Body of pancreas (tissue), 4 donors: ENCODE measurements around the gene IL37. TPM values are rescaled to one million over a fixed set of nuclear protein-coding genes. Genes with fewer than 3 reads are reported as not detected.

Experiments used
- ATAC-seq: fragments of 150-250 bp; one replicate; pipeline ENCODE4 v1.9.1; 2016
- DNase-seq, 4 donors: peaks; one replicate each; pipeline ENCODE4 v3.0.0-alpha.2; 2019
- H3K27ac ChIP-seq, 4 donors: fragments of 200-600 bp; sonication (generic); 1 replicate in 3 of 4; 2 replicates in 1 of 4; pipeline versions ENCODE4 v1.5.1 to v1.6.1; 2016 to 2019; ENCODE audit warnings: mild to moderate bottlenecking in 1 of 4, mixed read lengths in 1 of 4, moderate library complexity in 1 of 4
- H3K27me3 ChIP-seq, 2 donors: fragments of 200-600 bp; sonication (generic); one replicate each; pipeline ENCODE4 v1.6.0; 2016; ENCODE audit warnings: mild to moderate bottlenecking in 1 of 2
- H3K36me3 ChIP-seq, 2 donors: fragments of 200-600 bp; sonication (generic); replicated peaks in 1 of 2; 2 replicates each; pipeline ENCODE4 v1.5.1; 2016; ENCODE audit warnings: low read depth in 2 of 2; ENCODE audit not compliant: insufficient read depth in 1 of 2
- H3K4me1 ChIP-seq: fragments of 200-600 bp; sonication (generic); one replicate; pipeline ENCODE4 v1.6.0; 2016
- H3K4me3 ChIP-seq, 2 donors: fragments of 200-600 bp; sonication (generic); 1 replicate in 1 of 2; 2 replicates in 1 of 2; pipeline ENCODE4 v1.5.1; 2016 to 2019
- H3K9me3 ChIP-seq, 3 donors: fragments of 200-600 bp; sonication (generic); 1 replicate in 2 of 3; 2 replicates in 1 of 3; pipeline ENCODE4 v1.5.1; 2016
- CTCF ChIP-seq, 7 experiments: fragments of 450-650 bp in 4 of 7; fragments of 200-600 bp in 3 of 7; sonication (generic) in 3 of 7; IDR thresholded peaks; one replicate each; pipeline ENCODE4 v1.5.1; 2016 to 2019; ENCODE audit warnings: antibody characterized with exemption in 7 of 7
- POLR2A ChIP-seq, 3 donors: fragments of 450-650 bp; IDR thresholded peaks; one replicate each; pipeline ENCODE4 v1.6.1; 2016; ENCODE audit warnings: antibody characterized with exemption in 3 of 3, mild to moderate bottlenecking in 2 of 3
- WGBS, 2 donors: methylation state at CpG; one replicate each; pipeline ENCODE4 v1.1.5; 2017; 5-methylcytosine and 5-hydroxymethylcytosine counted together
- intact Hi-C: fragments of 100-400 bp; cut with DNase I; formaldehyde crosslinking; loops from one replicate; pipeline ENCODE4 v1.15.1; 2023
- total RNA-seq, 2 donors: library from RNA; depleted of rRNA; stranded (reverse); fragments of >200 nt; gene quantifications; one replicate each; pipeline ENCODE4 v1.1.0, GENCODE V29; 2016

Gene IL37
- total RNA-seq, 2 donors from 2014 or later = not detected

GRCh38 chr2:112944971-112945370 lies 34.0 kb downstream of the IL37 start:
- intact Hi-C loops = no loop called here
- no peaks in the 10 kb centered on the region for H3K27me3 ChIP-seq
- H3K27ac ChIP-seq = no peak overlapping the region
- TF ChIP-seq CTCF (IDR thresholded peaks at IDR 0.05) = no peak
- no peak for TF ChIP-seq POLR2A (IDR thresholded peaks at IDR 0.05)
- H3K4me3 ChIP-seq = no peak overlapping the region
- no peaks in the 10 kb centered on the region for H3K4me1 ChIP-seq
- H3K9me3 ChIP-seq = peaks cover 0 to 13% (median 0%) of the 10 kb centered on the region in 3 donors
- 79 to 90% methylated on average over 1 of the region's 1 CpG for WGBS, 2 donors
- DNase-seq (no peak), ATAC-seq (no peak)
- H3K36me3 ChIP-seq = no peaks in the 10 kb centered on the region

DNA sequence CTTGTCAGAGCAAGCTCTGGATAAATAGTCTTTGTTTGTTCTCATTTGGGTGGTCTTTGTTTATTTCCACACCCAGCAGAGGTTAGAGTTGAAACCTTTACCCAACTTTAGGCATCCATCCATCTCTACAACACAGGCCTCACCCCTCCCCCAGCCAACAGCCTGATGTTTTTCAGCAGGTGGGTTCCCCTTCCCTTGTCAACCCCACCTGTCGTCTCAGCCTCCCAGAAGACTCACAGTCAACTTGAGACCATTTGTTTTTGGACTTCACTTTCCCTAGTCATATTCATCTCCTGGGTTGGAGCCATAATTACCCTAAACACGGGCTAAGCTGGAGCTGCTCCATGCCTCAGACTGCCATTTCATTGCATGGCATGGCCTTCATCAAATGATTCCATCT lies 35.1 kb downstream of the IL37 start:
- peaks cover 0 to 13% (median 0%) of the 10 kb centered on the region in 3 donors for H3K9me3 ChIP-seq
- DNase-seq = no peak
- TF ChIP-seq CTCF (IDR thresholded peaks at IDR 0.05) (no peak), POLR2A (IDR thresholded peaks at IDR 0.05) (no peak)
- H3K36me3 ChIP-seq = no peaks in the 10 kb centered on the region
- H3K27ac ChIP-seq = no peak overlapping the region
- 62 to 77% methylated on average over 2 of the region's 2 CpGs for WGBS, 2 donors
- no peak for ATAC-seq
- H3K4me1 ChIP-seq = no peaks in the 10 kb centered on the region
- no peak overlapping the region for H3K4me3 ChIP-seq
- H3K27me3 ChIP-seq = no peaks in the 10 kb centered on the region
- intact Hi-C loops = no loop called here

DNA sequence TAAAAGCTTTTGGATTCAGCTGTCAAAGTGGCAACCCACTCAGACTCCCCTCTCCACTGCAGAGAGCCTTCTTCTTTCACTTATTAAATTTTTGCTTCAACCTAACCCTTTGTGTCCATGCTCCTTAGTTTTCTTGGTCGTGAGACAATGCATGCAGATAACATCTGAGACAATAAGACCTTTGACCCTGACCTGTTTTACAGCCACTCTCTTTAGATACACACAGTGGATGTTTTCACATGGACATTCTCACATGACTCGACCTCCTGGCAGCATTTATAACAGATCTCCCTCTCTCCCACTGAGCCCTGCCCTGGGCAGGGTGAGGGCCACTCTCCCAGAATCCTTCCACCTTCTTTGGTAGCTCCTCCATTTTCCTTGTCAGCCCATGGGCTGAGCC lies 36.4 kb downstream of the IL37 start:
- intact Hi-C loops = no loop called here
- ATAC-seq = no peak
- Histone ChIP-seq H3K9me3 (peaks cover 0 to 13% (median 0%) of the 10 kb centered on the region in 3 donors), H3K27me3 (no peaks in the 10 kb centered on the region), H3K27ac (no peak overlapping the region), H3K36me3 (no peaks in the 10 kb centered on the region), H3K4me1 (no peaks in the 10 kb centered on the region), H3K4me3 (no peak overlapping the region)
- whole genome bisulfite sequencing, 2 donors = 3 to 17% methylated on average over 2 of the region's 2 CpGs
- TF ChIP-seq CTCF (IDR thresholded peaks at IDR 0.05) (no peak), POLR2A (IDR thresholded peaks at IDR 0.05) (no peak)
- no peak for DNase-seq

GRCh38 chr2:112949456-112949855 lies 38.5 kb downstream of the IL37 start:
- Histone ChIP-seq H3K27me3 (no peaks in the 10 kb centered on the region), H3K4me1 (no peaks in the 10 kb centered on the region), H3K4me3 (no peak overlapping the region), H3K27ac (no peak overlapping the region), H3K36me3 (no peaks in the 10 kb centered on the region), H3K9me3 (peaks cover 0 to 13% (median 0%) of the 10 kb centered on the region in 3 donors)
- 71% methylated on average over 8 of the region's 8 CpGs for WGBS, 2 donors
- ATAC-seq (no peak), DNase-seq (no peak)
- intact Hi-C loops = no loop called here
- no peak for TF ChIP-seq POLR2A (IDR thresholded peaks at IDR 0.05)

DNA sequence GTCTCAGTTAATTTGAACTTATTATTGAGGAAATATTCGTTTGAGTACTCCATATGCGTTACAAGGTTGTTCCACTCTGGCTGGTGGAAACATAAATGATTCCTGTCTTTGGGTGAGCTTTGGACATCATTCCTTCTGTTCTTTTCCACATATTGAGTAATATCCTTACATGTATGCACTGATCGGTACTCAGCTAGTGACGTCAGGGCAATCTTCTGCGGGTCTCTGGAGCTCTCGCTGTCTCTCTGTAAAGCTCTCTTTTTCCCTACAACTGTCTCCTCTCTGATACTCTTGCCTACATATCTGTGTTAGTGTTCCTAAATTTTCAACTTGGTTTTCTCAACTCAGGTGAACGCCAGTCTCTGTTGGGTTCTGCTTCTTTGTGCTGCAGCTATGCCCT lies 43.4 kb downstream of the IL37 start:
- Histone ChIP-seq H3K27ac (no peak overlapping the region), H3K9me3 (no peaks in the 10 kb centered on the region), H3K36me3 (no peaks in the 10 kb centered on the region), H3K4me3 (no peak overlapping the region), H3K27me3 (no peaks in the 10 kb centered on the region), H3K4me1 (no peaks in the 10 kb centered on the region)
- DNase-seq (no peak), ATAC-seq (no peak)
- intact Hi-C loops = loop anchor here (10.0 kb wide), 1 partner anchor 200 kb away; no protein-coding TSS in a partner anchor
- WGBS, 2 donors = 80 to 84% methylated on average over 7 of the region's 7 CpGs
- no peak for TF ChIP-seq CTCF (IDR thresholded peaks at IDR 0.05)
